ENCODE measurements around the gene RAB34. TPM values are rescaled to one million over a fixed set of nuclear protein-coding genes. Genes with fewer than 3 reads are reported as not detected.

Gene RAB34
- polyA plus RNA-seq, 3 donors = 66.7 to 93.3 (median 79.1) TPM

- Histone ChIP-seq H4K20me1 (ENCODE audit: insufficient read depth, low read length) (peaks cover 13% of the 10 kb centered on the region), H3K4me3 (replicated peaks in 1 of 3; ENCODE audit: low read depth in 2 of 3, low read length in 3 of 3) (peak overlapping the region in 1 of 3 experiments; percentile 30), H3K9ac (ENCODE audit: insufficient read depth, low read length, poor library complexity, severe bottlenecking) (no peak overlapping the region), H3K4me1 (ENCODE audit: control insufficient read depth in 1 of 2, insufficient read depth in 2 of 2, low read length in 2 of 2) (peaks cover 49 to 51% of the 10 kb centered on the region in 2 donors), H3K27ac (ENCODE audit: low read depth in 1 of 2, low read length in 2 of 2) (peak overlapping the region in 1 of 2 donors; percentile 21), H3K4me2 (replicated peaks; ENCODE audit: extremely low read depth, low read length, poor library complexity, severe bottlenecking) (peak overlapping the region; percentile 38), H3K79me2 (ENCODE audit: insufficient read depth, low read length) (no peaks in the 10 kb centered on the region), H3K27me3 (ENCODE audit: control insufficient read depth in 2 of 2, insufficient read depth in 2 of 2, low read length in 2 of 2) (peaks cover 4 to 15% of the 10 kb centered on the region in 2 donors), H2AFZ (ENCODE audit: insufficient read depth, low read depth, low read length, poor library complexity, severe bottlenecking) (no peak overlapping the region), H3K9me3 (replicated peaks in 1 of 2; ENCODE audit: control insufficient read depth in 1 of 2, insufficient read depth in 1 of 2, low read length in 2 of 2) (no peaks in the 10 kb centered on the region), H3K36me3 (replicated peaks in 1 of 2; ENCODE audit: control insufficient read depth in 1 of 2, insufficient read depth in 2 of 2, low read length in 2 of 2) (no peaks in the 10 kb centered on the region)
- Mint-ChIP-seq H3K27ac (peak overlapping the region in 5 of 7 donors; percentile 21 to 77 (median 48)), H3K36me3 (peaks cover 10 to 14% of the 10 kb centered on the region in 2 donors), H3K27me3 (ENCODE audit: low read depth in 3 of 3) (peaks cover 12 to 32% (median 29%) of the 10 kb centered on the region in 3 donors), H3K4me3 (peak overlapping the region in 1 of 2 donors; percentile 46), H3K4me1 (peaks cover 34% of the 10 kb centered on the region), H3K9me3 (peaks cover 0 to 8% (median 0%) of the 10 kb centered on the region in 7 donors)
- no peak for TF ChIP-seq CTCF (IDR thresholded peaks at IDR 0.05)
- 0% methylated on average over 6 of the region's 19 CpGs for WGBS (ENCODE audit: insufficient coverage)
- peak; percentile 61 to 87 (median 69) for DNase-seq
- intact Hi-C loops (cut with micrococcal nuclease) = loop anchor here (1.0 to 10.0 kb wide), 3 partner anchors 11 to 213 kb away; partner anchors contain the start of genes PHF12 (in 1 of the 2) and TLCD1 (in 1 of the 2)
Observed at GRCh38 chr17:28741358-28742349, 24.0 kb upstream of the RAB34 start.
